Measurements from ENCODE around the gene SLC25A46. TPM values are rescaled to one million over a fixed set of nuclear protein-coding genes. Genes with fewer than 3 reads are reported as not detected.

The SLC25A46 gene
- total and polyA plus RNA-seq, 2 of the 8 experiments (the other 6 are each of a cell fraction or from before 2014, with no cell fraction given), result 10.6 to 21.7 TPM

GRCh38 chr5:110768138-110768860, 29.5 kb downstream of the SLC25A46 start:
- Histone ChIP-seq H3K56ac (replicated peaks; ENCODE audit: insufficient read length, low read depth, low read length) (no peak overlapping the region), H4K91ac (replicated peaks; ENCODE audit: insufficient read length, low read length) (no peak overlapping the region), H3K9ac (replicated peaks in 1 of 4; ENCODE audit: extremely low read depth in 1 of 4, low read depth in 3 of 4, low read length in 3 of 4) (no peak overlapping the region), H3K79me1 (ENCODE audit: low read depth, low read length) (no peaks in the 10 kb centered on the region), H2BK15ac (ENCODE audit: low read length) (no peak overlapping the region), H3K27ac (ENCODE audit: low read depth, low read length) (no peak overlapping the region), H3K14ac (ENCODE audit: insufficient read length) (no peak overlapping the region), H3K36me3 (ENCODE audit: control insufficient read depth in 2 of 4, insufficient read depth in 4 of 4, low read length in 3 of 4) (no peaks in the 10 kb centered on the region), H4K20me1 (replicated peaks in 1 of 2; ENCODE audit: control insufficient read depth in 1 of 2, insufficient read depth in 2 of 2, low read length in 2 of 2) (no peaks in the 10 kb centered on the region), H3K23me2 (ENCODE audit: low read depth, low read length) (no peaks in the 10 kb centered on the region), H4K8ac (ENCODE audit: extremely low read depth, insufficient read depth, low read length) (no peak overlapping the region), H2AFZ (ENCODE audit: low read length) (no peak overlapping the region), H2BK5ac (ENCODE audit: low read depth, low read length) (no peak overlapping the region), H2BK120ac (replicated peaks; ENCODE audit: low read depth, low read length) (no peak overlapping the region), H3K4me1 (replicated peaks in 1 of 4; ENCODE audit: control insufficient read depth in 3 of 4, insufficient read depth in 4 of 4, low read length in 3 of 4) (no peaks in the 10 kb centered on the region), H3K9me3 (ENCODE audit: insufficient read depth in 2 of 2, low read depth in 1 of 2, low read length in 1 of 2) (no peaks in the 10 kb centered on the region), H3K4ac (replicated peaks; ENCODE audit: insufficient read length, low read depth, low read length) (no peak overlapping the region), H4K5ac (ENCODE audit: insufficient read length, low read depth, low read length) (no peak overlapping the region), H3K23ac (ENCODE audit: insufficient read length) (no peak overlapping the region), H3K18ac (ENCODE audit: extremely low read depth, low read length) (no peak overlapping the region), H2BK20ac (ENCODE audit: low read length) (no peak overlapping the region), H3K4me2 (ENCODE audit: insufficient read depth in 1 of 2, low read depth in 2 of 2, low read length in 2 of 2) (no peak overlapping the region), H3K4me3 (ENCODE audit: extremely low read depth in 1 of 4, insufficient read depth in 2 of 4, low read depth in 3 of 4, low read length in 4 of 4) (no peak overlapping the region), H3K27me3 (replicated peaks in 1 of 4; ENCODE audit: control insufficient read depth in 3 of 4, extremely low read depth in 1 of 4, insufficient read depth in 3 of 4, low read length in 3 of 4) (no peaks in the 10 kb centered on the region), H3K79me2 (ENCODE audit: control insufficient read depth in 1 of 2, insufficient read depth in 2 of 2, low read length in 2 of 2) (no peaks in the 10 kb centered on the region), H2BK12ac (ENCODE audit: low read depth, low read length) (no peak overlapping the region), H2AK5ac (ENCODE audit: low read depth, low read length) (no peak overlapping the region)
- WGBS, 2 experiments (ENCODE audit: extremely low coverage in 1 of 2, insufficient coverage in 1 of 2, insufficient read length in 1 of 2, insufficient replicate concordance in 2 of 2, low coverage in 1 of 2, low lambda C conversion rate in 2 of 2, missing lambda C conversion rate in 1 of 2), result 88 to 100% methylated on average over 1 to 4 of the region's 4 CpGs
- TF ChIP-seq TAF1 (IDR thresholded peaks at IDR 0.05; ENCODE audit: low read depth, low read length) (no peak), CTCF (IDR thresholded peaks at IDR 0.05; ENCODE audit: control extremely low read depth in 1 of 3, insufficient read depth in 1 of 3, low read depth in 1 of 3, low read length in 3 of 3) (peak in 1 of 3 experiments; percentile 14; a peak in 1 of 4 replicates), ASH2L (IDR thresholded peaks at IDR 0.05; ENCODE audit: low read length) (no peak)
- FAIRE-seq, result no peak
- POLR2A ChIA-PET (ENCODE audit: partially characterized antibody), result interaction anchor here (0.6 kb wide), 1 partner anchor 1980 kb away, joined by 3 read pairs; no protein-coding TSS in a partner anchor
- DNase-seq (ENCODE audit: low read depth in 1 of 2, low spot score in 2 of 2), result no peak
- CTCF ChIA-PET (ENCODE audit: partially characterized antibody), result no interaction called here
